Muscle layer of duodenum (tissue), 2 donors: ENCODE results near the gene C4BPB.

Source experiments
- H3K27ac ChIP-seq: one replicate; pipeline ENCODE4 v1.7.0; 2013; ENCODE audit warnings: mild to moderate bottlenecking, low read length
- H3K27me3 ChIP-seq: one replicate; pipeline ENCODE4 v1.7.0; 2013; ENCODE audit warnings: low read depth, mild to moderate bottlenecking, control low read depth, low read length
- H3K36me3 ChIP-seq, 2 donors: one replicate each; pipeline ENCODE4 v1.7.0; 2013; ENCODE audit warnings: low read length in 2 of 2, control low read depth in 1 of 2, mild to moderate bottlenecking in 1 of 2; ENCODE audit not compliant: insufficient read depth in 2 of 2, control insufficient read depth in 1 of 2
- H3K4me1 ChIP-seq, 2 donors: one replicate each; pipeline ENCODE4 v1.7.0; 2013; ENCODE audit warnings: low read length in 2 of 2, mild to moderate bottlenecking in 2 of 2, control low read depth in 1 of 2, moderate library complexity in 1 of 2; ENCODE audit not compliant: insufficient read depth in 2 of 2, control insufficient read depth in 1 of 2
- H3K4me3 ChIP-seq, 2 donors: one replicate each; pipeline ENCODE4 v1.7.0; 2013; ENCODE audit warnings: low read length in 2 of 2, low read depth in 1 of 2, mild to moderate bottlenecking in 1 of 2
- H3K9me3 ChIP-seq, 2 donors: one replicate each; pipeline ENCODE4 v1.7.0; 2013; ENCODE audit warnings: low read length in 2 of 2, control low read depth in 1 of 2, mild to moderate bottlenecking in 1 of 2; ENCODE audit not compliant: control insufficient read depth in 1 of 2
- donor health status: healthy.

C4BPB gene

GRCh38 chr1:207076181-207076955 lies 12.3 kb upstream of the C4BPB start:
- Histone ChIP-seq H3K4me3 (no peak overlapping the region), H3K9me3 (no peaks in the 10 kb centered on the region), H3K27ac (no peak overlapping the region), H3K36me3 (peaks cover 22 to 46% of the 10 kb centered on the region in 2 donors), H3K4me1 (no peaks in the 10 kb centered on the region), H3K27me3 (no peaks in the 10 kb centered on the region)

GRCh38 chr1:207077012-207077411 lies 11.6 kb upstream of the C4BPB start:
- Histone ChIP-seq H3K36me3 (peaks cover 16 to 40% of the 10 kb centered on the region in 2 donors), H3K27me3 (no peaks in the 10 kb centered on the region)

GRCh38 chr1:207077470-207078377 lies 10.9 kb upstream of the C4BPB start:
- Histone ChIP-seq H3K4me3 (no peak overlapping the region), H3K27ac (no peak overlapping the region)

More at GRCh38 chr1:207077012-207077411, 11.6 kb upstream of the C4BPB start:
- no peaks in the 10 kb centered on the region for H3K4me1 ChIP-seq
- no peak overlapping the region for H3K27ac ChIP-seq
- H3K4me3 ChIP-seq = no peak overlapping the region
- no peaks in the 10 kb centered on the region for H3K9me3 ChIP-seq

DNA sequence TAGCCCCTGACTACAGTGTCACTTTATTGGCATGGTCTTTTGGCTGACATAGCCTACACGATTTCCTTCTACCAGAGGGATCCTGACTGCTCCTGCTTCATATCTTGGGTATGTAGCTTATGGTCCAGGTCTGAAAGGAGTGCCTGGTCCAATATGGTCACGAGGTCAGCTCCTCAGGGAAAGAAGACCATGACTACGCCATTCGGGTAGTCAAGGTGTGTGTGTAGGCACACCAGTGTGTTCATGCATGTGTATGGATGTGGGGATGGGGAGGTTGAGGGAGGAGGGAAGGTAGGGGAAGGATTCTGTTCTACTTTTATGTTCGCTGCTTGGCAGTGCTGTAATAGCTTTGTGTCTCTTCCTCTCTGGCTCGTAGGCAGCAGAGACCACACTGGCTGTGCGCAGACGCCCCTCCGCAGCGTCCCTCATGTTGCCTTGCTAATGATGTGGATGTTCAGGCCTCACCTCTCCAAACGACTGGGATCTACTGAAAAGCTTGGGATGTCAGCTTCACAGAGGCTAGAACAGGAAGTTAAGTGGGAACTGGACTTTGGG lies 10.0 kb upstream of the C4BPB start:
- Histone ChIP-seq H3K4me3 (no peak overlapping the region), H3K27ac (no peak overlapping the region), H3K27me3 (no peaks in the 10 kb centered on the region), H3K4me1 (no peaks in the 10 kb centered on the region), H3K36me3 (peaks cover 8 to 25% of the 10 kb centered on the region in 2 donors), H3K9me3 (no peaks in the 10 kb centered on the region)

More at GRCh38 chr1:207077470-207078377, 10.9 kb upstream of the C4BPB start:
- H3K4me1 ChIP-seq = no peaks in the 10 kb centered on the region
- peaks cover 10 to 35% of the 10 kb centered on the region in 2 donors for H3K36me3 ChIP-seq
- no peaks in the 10 kb centered on the region for H3K9me3 ChIP-seq
- H3K27me3 ChIP-seq = no peaks in the 10 kb centered on the region

DNA sequence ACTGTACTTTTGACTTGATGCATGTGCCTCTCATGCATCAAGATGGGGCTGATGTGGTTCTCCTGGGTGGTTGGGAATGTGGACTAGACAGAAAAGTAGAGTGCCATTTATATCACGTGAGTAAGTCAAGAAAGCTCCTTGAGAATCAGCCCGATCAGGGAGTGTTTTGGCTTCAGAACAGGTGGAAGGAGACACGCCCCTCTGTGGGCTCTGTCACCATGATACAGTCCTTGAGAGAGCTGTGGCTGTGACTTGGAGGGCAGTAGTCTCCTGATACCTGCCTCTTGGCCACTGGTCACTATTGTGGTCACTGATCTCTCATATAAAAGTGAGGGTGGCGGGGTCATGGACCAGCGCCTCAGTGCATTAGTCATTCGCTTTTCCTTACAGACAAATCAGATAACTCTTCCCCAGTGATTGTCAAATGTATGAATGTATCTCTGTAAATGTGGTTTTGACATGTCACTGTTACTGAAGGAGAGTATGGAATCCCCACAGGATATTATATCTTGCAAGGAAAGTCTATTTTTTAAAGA lies 8.9 kb upstream of the C4BPB start:
- Histone ChIP-seq H3K27ac (no peak overlapping the region), H3K4me3 (no peak overlapping the region), H3K4me1 (no peaks in the 10 kb centered on the region), H3K9me3 (no peaks in the 10 kb centered on the region), H3K27me3 (no peaks in the 10 kb centered on the region), H3K36me3 (peaks cover 8 to 15% of the 10 kb centered on the region in 2 donors)

DNA sequence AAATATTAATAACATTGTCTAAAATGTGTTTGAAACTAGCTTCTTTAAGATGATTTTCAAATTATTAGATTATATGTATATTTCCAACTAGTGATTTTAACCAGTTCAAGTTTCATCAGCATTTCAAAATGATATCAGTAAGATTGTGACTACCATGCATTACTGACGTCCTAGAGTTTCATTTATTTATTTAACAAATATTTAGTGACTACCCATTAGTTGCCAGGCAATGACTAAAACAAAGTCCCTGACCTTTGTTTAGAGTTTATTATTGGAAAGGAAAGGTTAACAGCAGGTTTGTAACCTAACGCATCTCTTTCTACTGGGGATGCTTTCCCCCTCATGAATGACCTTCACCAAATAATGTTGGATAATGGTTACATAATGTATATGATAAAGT lies 7.6 kb upstream of the C4BPB start:
- Histone ChIP-seq H3K27ac (no peak overlapping the region), H3K36me3 (peaks cover 8 to 15% of the 10 kb centered on the region in 2 donors), H3K4me1 (no peaks in the 10 kb centered on the region), H3K9me3 (no peaks in the 10 kb centered on the region), H3K27me3 (no peaks in the 10 kb centered on the region), H3K4me3 (no peak overlapping the region)

- no peaks in the 10 kb centered on the region for H3K27me3 ChIP-seq
- H3K27ac ChIP-seq = no peak overlapping the region
- H3K4me1 ChIP-seq = no peaks in the 10 kb centered on the region
- H3K4me3 ChIP-seq = no peak overlapping the region
- H3K36me3 ChIP-seq = peaks cover 8 to 15% of the 10 kb centered on the region in 2 donors
- H3K9me3 ChIP-seq = no peaks in the 10 kb centered on the region
These were observed 6.9 kb upstream of the C4BPB start for GRCh38 chr1:207081806-207082205.

DNA sequence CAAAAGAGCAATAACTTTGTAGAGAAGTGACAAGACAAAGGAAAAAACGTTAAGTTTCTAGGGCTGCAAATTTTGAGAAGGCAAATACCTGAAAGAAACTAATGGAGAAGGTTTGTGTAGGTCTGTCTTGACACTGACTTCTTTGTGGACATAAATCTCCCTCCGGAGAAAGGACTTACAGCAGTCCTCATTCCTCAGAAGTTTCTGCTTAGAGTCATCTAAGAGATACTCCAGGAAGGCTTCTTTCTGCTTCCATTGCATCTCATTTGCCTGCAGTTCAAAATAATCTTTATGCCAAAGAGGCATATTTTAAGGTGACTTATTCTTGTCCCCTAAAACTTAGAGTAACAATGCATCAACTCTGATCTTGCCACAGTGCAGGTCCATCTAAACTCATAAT lies 4.4 kb upstream of the C4BPB start:
- Histone ChIP-seq H3K27ac (no peak overlapping the region), H3K4me1 (no peaks in the 10 kb centered on the region), H3K9me3 (no peaks in the 10 kb centered on the region), H3K27me3 (no peaks in the 10 kb centered on the region), H3K36me3 (peaks cover under 1 to 8% of the 10 kb centered on the region in 2 donors), H3K4me3 (no peak overlapping the region)

GRCh38 chr1:207084701-207085180 lies 3.9 kb upstream of the C4BPB start:
- H3K27ac ChIP-seq = no peak overlapping the region

GRCh38 chr1:207085887-207086286 lies 2.8 kb upstream of the C4BPB start:
- Histone ChIP-seq H3K36me3 (no peaks in the 10 kb centered on the region), H3K4me1 (no peaks in the 10 kb centered on the region), H3K27ac (no peak overlapping the region), H3K27me3 (no peaks in the 10 kb centered on the region), H3K4me3 (no peak overlapping the region), H3K9me3 (no peaks in the 10 kb centered on the region)

More at GRCh38 chr1:207084701-207085180, 3.9 kb upstream of the C4BPB start:
- no peaks in the 10 kb centered on the region for H3K27me3 ChIP-seq
- H3K9me3 ChIP-seq = no peaks in the 10 kb centered on the region
- H3K36me3 ChIP-seq = peaks cover 0 to 2% of the 10 kb centered on the region in 2 donors
- no peaks in the 10 kb centered on the region for H3K4me1 ChIP-seq
- H3K4me3 ChIP-seq = no peak overlapping the region

DNA sequence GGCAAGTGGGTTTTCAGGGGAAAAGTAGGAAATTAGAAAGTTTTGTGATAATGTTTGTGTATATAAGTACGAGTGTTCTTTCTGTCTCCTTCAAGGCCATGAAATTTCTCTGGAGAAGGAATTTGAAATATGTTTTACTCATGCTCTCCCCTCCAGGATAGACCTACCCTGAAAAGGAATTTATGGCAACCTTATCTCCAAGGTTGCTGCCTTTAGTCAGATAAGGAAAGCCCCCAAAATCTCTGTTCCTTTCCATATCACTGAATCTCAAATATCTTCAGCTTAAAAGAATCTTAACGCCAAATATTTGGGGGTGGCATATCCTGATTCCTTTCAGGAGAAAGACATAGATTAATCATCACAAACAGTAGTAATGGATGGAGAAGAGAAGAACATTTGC lies 499 bp upstream of the C4BPB start:
- no peaks in the 10 kb centered on the region for H3K9me3 ChIP-seq
- no peaks in the 10 kb centered on the region for H3K36me3 ChIP-seq
- H3K27ac ChIP-seq = no peak overlapping the region
- no peaks in the 10 kb centered on the region for H3K27me3 ChIP-seq
- no peaks in the 10 kb centered on the region for H3K4me1 ChIP-seq
- no peak overlapping the region for H3K4me3 ChIP-seq
